ENCODE data around the gene ANKRD65. TPM values are rescaled to one million over a fixed set of nuclear protein-coding genes. Genes with fewer than 3 reads are reported as not detected.

The ANKRD65 gene
- total RNA-seq, 2 experiments from 2014 or later, result not detected

DNA sequence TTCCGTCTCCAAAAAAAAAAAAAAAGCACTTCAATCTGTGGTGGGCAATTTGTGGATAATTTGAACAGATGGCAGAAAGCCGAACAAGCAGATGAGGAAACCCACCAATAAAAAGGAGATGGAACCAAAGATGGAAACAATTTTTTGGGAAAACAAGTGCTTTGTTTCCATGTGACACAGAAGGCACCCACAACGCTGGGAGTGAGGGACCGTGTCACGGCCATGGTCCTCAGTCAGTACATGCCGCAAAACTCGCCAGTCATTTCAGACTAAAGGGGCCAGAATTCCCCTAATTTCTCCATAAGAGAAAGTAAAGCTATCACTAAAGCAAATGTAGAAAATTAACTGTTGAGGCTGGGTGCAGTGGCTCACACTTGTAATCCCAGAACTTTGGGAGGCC lies 27.0 kb downstream of the ANKRD65 start:
- Mint-ChIP-seq H3K27me3 (no peaks in the 10 kb centered on the region), H3K27ac (no peak overlapping the region), H3K36me3 (ENCODE audit: low read depth) (peaks cover 66% of the 10 kb centered on the region), H3K9me3 (no peaks in the 10 kb centered on the region), H3K4me3 (no peak overlapping the region), H3K4me1 (ENCODE audit: low read depth) (peaks cover 26% of the 10 kb centered on the region)
- intact Hi-C loops (cut with micrococcal nuclease), result no loop called here
- TF ChIP-seq CTCF (IDR thresholded peaks at IDR 0.05), result no peak
- CTCF ChIA-PET, result no interaction called here
- POLR2A ChIA-PET, result interaction anchor here (1.3 kb wide), 1 partner anchor 13 kb away, joined by 3 read pairs; no protein-coding TSS in a partner anchor
- DNase-seq (no peak), ATAC-seq (no peak)

DNA sequence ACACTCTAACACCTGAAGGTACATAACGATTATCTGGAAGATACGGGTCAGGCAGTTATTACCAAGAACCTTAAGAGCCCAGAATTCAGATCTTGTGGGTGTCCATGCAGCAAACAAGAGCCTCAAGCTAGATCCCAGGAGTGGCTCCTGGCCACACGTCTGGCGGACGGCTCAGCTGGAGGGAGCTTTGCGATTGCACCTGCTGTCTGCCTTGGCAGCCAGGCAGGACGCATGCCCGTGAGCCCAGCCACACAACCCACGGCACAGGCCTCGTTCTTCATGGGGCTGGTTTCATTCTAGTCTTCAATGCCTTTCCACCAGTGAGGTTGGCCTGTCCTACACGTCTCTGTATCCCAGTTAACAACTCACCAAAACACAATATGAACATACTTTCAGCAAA lies 27.6 kb downstream of the ANKRD65 start:
- no peak for TF ChIP-seq CTCF (IDR thresholded peaks at IDR 0.05)
- ATAC-seq, result no peak
- no peaks in the 10 kb centered on the region for H3K27me3 Mint-ChIP-seq
- DNase-seq, result no peak
- ChIA-PET POLR2A (interaction anchor here (0.5 kb wide), 1 partner anchor 656 kb away, joined by 3 read pairs; no protein-coding TSS in a partner anchor), CTCF (no interaction called here)
- peaks cover 70% of the 10 kb centered on the region for H3K36me3 Mint-ChIP-seq (ENCODE audit: low read depth)
- H3K27ac Mint-ChIP-seq, result no peak overlapping the region
- peaks cover 26% of the 10 kb centered on the region for H3K4me1 Mint-ChIP-seq (ENCODE audit: low read depth)
- H3K4me3 Mint-ChIP-seq, result no peak overlapping the region
- intact Hi-C loops (cut with micrococcal nuclease), result no loop called here
- no peaks in the 10 kb centered on the region for H3K9me3 Mint-ChIP-seq

DNA sequence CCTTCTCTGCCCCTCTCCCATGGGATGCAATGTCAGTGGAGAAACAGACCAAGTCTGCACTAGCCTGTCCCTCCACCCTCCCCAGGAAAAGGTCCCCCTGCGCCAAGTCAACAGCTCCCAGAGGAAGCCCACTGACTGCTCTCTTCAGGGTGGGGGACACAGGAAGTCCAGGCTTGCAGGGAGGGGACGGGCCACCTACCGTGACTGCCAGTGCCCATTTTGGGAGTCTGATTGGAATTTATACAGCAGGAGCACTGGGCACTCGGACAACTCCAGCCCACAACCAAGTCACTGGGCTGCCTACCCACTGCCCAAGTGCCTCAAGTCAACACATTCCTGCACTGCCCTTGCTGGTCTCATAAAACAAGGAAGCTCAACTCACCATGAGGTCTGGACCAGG lies 28.1 kb downstream of the ANKRD65 start:
- ATAC-seq, result no peak
- Mint-ChIP-seq H3K4me1 (ENCODE audit: low read depth) (peaks cover 24% of the 10 kb centered on the region), H3K9me3 (no peaks in the 10 kb centered on the region), H3K36me3 (ENCODE audit: low read depth) (peaks cover 70% of the 10 kb centered on the region), H3K27me3 (no peaks in the 10 kb centered on the region), H3K27ac (no peak overlapping the region), H3K4me3 (no peak overlapping the region)
- POLR2A ChIA-PET, result interaction anchor here (0.5 to 2.0 kb wide), 2 partner anchors 8 to 656 kb away, joined by 3 to 4 read pairs; no protein-coding TSS in a partner anchor
- no peak for DNase-seq
- intact Hi-C loops (cut with micrococcal nuclease), result no loop called here
- CTCF ChIA-PET, result no interaction called here
- no peak for TF ChIP-seq CTCF (IDR thresholded peaks at IDR 0.05)

DNA sequence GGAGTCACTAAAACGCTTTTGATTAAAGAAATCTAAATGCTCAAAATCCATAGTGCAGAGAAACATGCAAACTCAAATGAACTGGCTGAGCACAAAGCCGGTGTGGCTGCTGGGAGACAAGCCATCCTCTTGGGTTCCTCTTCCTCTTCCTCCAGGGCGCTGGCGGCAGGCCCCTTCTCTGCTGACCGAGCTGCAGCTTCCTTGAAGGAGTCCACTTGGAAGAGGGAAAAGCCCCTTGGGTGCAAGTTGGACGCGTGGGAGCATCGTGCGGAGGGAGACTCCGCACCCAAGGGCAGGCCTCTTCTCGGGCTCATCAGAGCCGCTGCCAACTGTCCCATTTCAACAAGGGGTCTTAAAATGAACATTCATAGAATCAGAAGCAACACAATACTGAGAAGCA lies 29.9 kb downstream of the ANKRD65 start:
- no peak overlapping the region for H3K27ac Mint-ChIP-seq
- no peaks in the 10 kb centered on the region for H3K9me3 Mint-ChIP-seq
- H3K27me3 Mint-ChIP-seq, result no peaks in the 10 kb centered on the region
- peaks cover 79% of the 10 kb centered on the region for H3K36me3 Mint-ChIP-seq (ENCODE audit: low read depth)
- intact Hi-C loops (cut with micrococcal nuclease), result no loop called here
- peaks cover 17% of the 10 kb centered on the region for H3K4me1 Mint-ChIP-seq (ENCODE audit: low read depth)
- ChIA-PET CTCF (interaction anchor here (1.2 to 1.5 kb wide), 2 partner anchors 11 to 19 kb away, joined by 3 to 5 read pairs; no protein-coding TSS in a partner anchor), POLR2A (interaction anchor here (0.6 to 2.5 kb wide), 4 partner anchors 10 to 140 kb away, joined by 4 to 7 read pairs (median 4); partner anchors contain the start of gene MRPL20)
- H3K4me3 Mint-ChIP-seq, result no peak overlapping the region
- TF ChIP-seq CTCF (IDR thresholded peaks at IDR 0.05), result no peak
- DNase-seq (no peak), ATAC-seq (no peak)

- H3K4me3 Mint-ChIP-seq, result no peak overlapping the region
- CTCF ChIA-PET, result interaction anchor here (1.2 to 1.5 kb wide), 2 partner anchors 12 to 19 kb away, joined by 3 to 5 read pairs; no protein-coding TSS in a partner anchor
- POLR2A ChIA-PET, result interaction anchor here (0.6 to 5.3 kb wide), 3 partner anchors 9 to 485 kb away, joined by 3 to 48 read pairs (median 7); partner anchors contain the start of genes CCNL2 and MRPL20
- TF ChIP-seq CTCF (IDR thresholded peaks at IDR 0.05), result no peak
- no peak for DNase-seq
- no peaks in the 10 kb centered on the region for H3K9me3 Mint-ChIP-seq
- H3K36me3 Mint-ChIP-seq (ENCODE audit: low read depth), result peaks cover 82% of the 10 kb centered on the region
- intact Hi-C loops (cut with micrococcal nuclease), result no loop called here
- no peak overlapping the region for H3K27ac Mint-ChIP-seq
- no peaks in the 10 kb centered on the region for H3K27me3 Mint-ChIP-seq
- peaks cover 17% of the 10 kb centered on the region for H3K4me1 Mint-ChIP-seq (ENCODE audit: low read depth)
- ATAC-seq, result no peak
Observed at GRCh38 chr1:1390675-1391074, 30.4 kb downstream of the ANKRD65 start.
